GM06990 (cell line): Measurements from ENCODE around the gene TPPP3.

Experiments used
- DNase-seq: peaks from one replicate; pipeline ENCODE4 v3.0.0-alpha.2; 2011; ENCODE audit not compliant: insufficient read length; ENCODE audit errors: extremely low read depth
- H3K27me3 ChIP-seq: replicated peaks from 2 replicates; pipeline ENCODE4 v1.6.0; 2011; ENCODE audit warnings: low read length; ENCODE audit not compliant: control insufficient read depth, insufficient read depth
- H3K36me3 ChIP-seq: 2 replicates; pipeline ENCODE4 v1.5.1; 2011; ENCODE audit warnings: low read length; ENCODE audit not compliant: control insufficient read depth, insufficient read depth
- H3K4me3 ChIP-seq: replicated peaks from 2 replicates; pipeline ENCODE4 v1.5.1; 2011; ENCODE audit warnings: low read depth, mild to moderate bottlenecking, control low read depth, low read length
- CTCF ChIP-seq: IDR thresholded peaks from 2 replicates; pipeline ENCODE4 v1.5.1; 2011; ENCODE audit warnings: low read length, control low read depth, mild to moderate bottlenecking, inconsistent platforms; ENCODE audit not compliant: insufficient read depth, poor library complexity, severe bottlenecking

TPPP3 gene

GRCh38 chr16:67412294-67412693, 19.0 kb upstream of the TPPP3 start:
- Histone ChIP-seq H3K27me3 (no peaks in the 10 kb centered on the region; the same call in 1 of the 2 replicates), H3K36me3 (no peaks in the 10 kb centered on the region; the same call in 1 of the 2 replicates), H3K4me3 (no peak overlapping the region)
- DNase-seq = no peak
- no peak for TF ChIP-seq CTCF

GRCh38 chr16:67411339-67411738, 18.0 kb upstream of the TPPP3 start:
- no peaks in the 10 kb centered on the region; the same call in 1 of the 2 replicates for H3K36me3 ChIP-seq
- H3K27me3 ChIP-seq = no peaks in the 10 kb centered on the region; the same call in 1 of the 2 replicates
- TF ChIP-seq CTCF = no peak
- H3K4me3 ChIP-seq = no peak overlapping the region
- no peak for DNase-seq

- no peak for DNase-seq
- no peak overlapping the region for H3K4me3 ChIP-seq
Observed at GRCh38 chr16:67409631-67410030, 16.3 kb upstream of the TPPP3 start.

GRCh38 chr16:67407788-67408452, 14.6 kb upstream of the TPPP3 start:
- no peak for TF ChIP-seq CTCF
- Histone ChIP-seq H3K36me3 (no peaks in the 10 kb centered on the region; the same call in 1 of the 2 replicates), H3K27me3 (no peaks in the 10 kb centered on the region; the same call in 1 of the 2 replicates), H3K4me3 (no peak overlapping the region)
- no peak for DNase-seq

More at GRCh38 chr16:67409631-67410030, 16.3 kb upstream of the TPPP3 start:
- no peaks in the 10 kb centered on the region; the same call in 1 of the 2 replicates for H3K36me3 ChIP-seq
- no peak for TF ChIP-seq CTCF
- no peaks in the 10 kb centered on the region; the same call in 1 of the 2 replicates for H3K27me3 ChIP-seq

GRCh38 chr16:67407176-67407787, 14.0 kb upstream of the TPPP3 start:
- no peak for DNase-seq
- H3K36me3 ChIP-seq = no peaks in the 10 kb centered on the region; the same call in 1 of the 2 replicates
- no peak overlapping the region for H3K4me3 ChIP-seq
- H3K27me3 ChIP-seq = no peaks in the 10 kb centered on the region; the same call in 1 of the 2 replicates
- TF ChIP-seq CTCF = no peak
